Calu3 (cell line): ENCODE results near the gene CTSW. TPM values are rescaled to one million over a fixed set of nuclear protein-coding genes. Genes with fewer than 3 reads are reported as not detected.

ENCODE experiments used
- BruUV-seq: library from RNA; stranded (reverse); fragments of 400-500 nt; replicated peaks from 2 replicates; lab custom pipeline; 2021; lab: Mats Ljungman, UMichigan
- CTCF ChIA-PET: fragments of 300-600 bp; sonication (Branson Sonifier 250); formaldehyde crosslinking; loops from one replicate; lab custom pipeline; 2022; ENCODE audit warnings: antibody characterized with exemption; lab: Charles Lee
- DNase-seq: peaks from one replicate; pipeline ENCODE4 v3.0.0; 2022
- H3K27ac Mint-ChIP-seq: one replicate; pipeline ENCODE4 v1.8.0; 2022; ENCODE audit warnings: mixed read lengths; ENCODE audit not compliant: unreplicated experiment
- H3K27me3 Mint-ChIP-seq: one replicate; pipeline ENCODE4 v1.8.0; 2022; ENCODE audit warnings: mixed read lengths; ENCODE audit not compliant: unreplicated experiment
- H3K36me3 Mint-ChIP-seq: one replicate; pipeline ENCODE4 v1.8.0; 2022; ENCODE audit warnings: mild to moderate bottlenecking, moderate library complexity, mixed read lengths; ENCODE audit not compliant: insufficient read depth, unreplicated experiment
- H3K4me1 Mint-ChIP-seq: one replicate; pipeline ENCODE4 v1.8.0; 2022; ENCODE audit warnings: mild to moderate bottlenecking, low read depth, mixed read lengths; ENCODE audit not compliant: unreplicated experiment
- H3K4me3 Mint-ChIP-seq: one replicate; pipeline ENCODE4 v1.8.0; 2022; ENCODE audit warnings: mild to moderate bottlenecking, low read depth, moderate library complexity, mixed read lengths; ENCODE audit not compliant: unreplicated experiment
- H3K9me3 Mint-ChIP-seq: one replicate; pipeline ENCODE4 v1.8.0; 2022; ENCODE audit warnings: low read depth, mixed read lengths; ENCODE audit not compliant: unreplicated experiment
- CTCF ChIP-seq: fragments of 200-600 bp; IDR thresholded peaks from one replicate; pipeline ENCODE4 v1.8.0; 2022; ENCODE audit warnings: antibody characterized with exemption; ENCODE audit not compliant: unreplicated experiment
- intact Hi-C: fragments of 100-400 bp; cut with micrococcal nuclease; formaldehyde crosslinking; loops from one replicate; pipeline ENCODE4 v1.10.0; 2022; ENCODE audit not compliant: unreplicated experiment
- total RNA-seq: library from RNA; stranded (reverse); gene quantifications from 2 replicates; pipeline ENCODE4 v1.2.3, GENCODE V29; 2022

The CTSW gene
- total RNA-seq, 1 experiment from 2014 or later: not detected

- no peak for TF ChIP-seq CTCF
- CTCF ChIA-PET: interaction anchor here (0.6 to 3.3 kb wide), 6 partner anchors 13 to 176 kb away, joined by 3 to 37 read pairs (median 10); partner anchors contain the start of genes CFL1, FOSL1, KAT5 and MUS81
- intact Hi-C loops: loop anchor here (10.0 kb wide), 1 partner anchor 98 kb away; no protein-coding TSS in a partner anchor
- Mint-ChIP-seq H3K27me3 (no peaks in the 10 kb centered on the region), H3K36me3 (peaks cover 76% of the 10 kb centered on the region), H3K4me1 (peaks cover 39% of the 10 kb centered on the region), H3K27ac (peak overlapping the region; percentile 92), H3K9me3 (no peaks in the 10 kb centered on the region), H3K4me3 (peak overlapping the region; percentile 83)
- no TSS peak for BruUV-seq
- no peak for DNase-seq
Observed at GRCh38 chr11:65886826-65887722, 7.4 kb downstream of the CTSW start.

GRCh38 chr11:65887723-65888162 lies 8.1 kb downstream of the CTSW start:
- DNase-seq: peak; percentile 32
- intact Hi-C loops: loop anchor here (10.0 kb wide), 1 partner anchor 97 kb away; no protein-coding TSS in a partner anchor
- Mint-ChIP-seq H3K27ac (peak overlapping the region; percentile 92), H3K4me1 (peaks cover 45% of the 10 kb centered on the region), H3K27me3 (no peaks in the 10 kb centered on the region), H3K36me3 (peaks cover 79% of the 10 kb centered on the region), H3K4me3 (peak overlapping the region; percentile 83), H3K9me3 (no peaks in the 10 kb centered on the region)
- BruUV-seq: TSS peak; percentile 12
- CTCF ChIA-PET: interaction anchor here (0.6 to 3.3 kb wide), 26 partner anchors 9 to 304 kb away, joined by 3 to 37 read pairs (median 5); partner anchors contain the start of genes BANF1, CFL1, FOSL1 and KAT5
- TF ChIP-seq CTCF: no peak

GRCh38 chr11:65888163-65888814 lies 8.7 kb downstream of the CTSW start, which contains the start of gene FIBP:
TSS of gene FIBP (minus strand) at chr11:65888471. CDS start at chr11:65888418, 53 bp downstream.
- peak within 1 kb of the TSS; percentile 92 for H3K27ac Mint-ChIP-seq
- peaks cover 48% of the 10 kb centered on the region for H3K4me1 Mint-ChIP-seq
- H3K36me3 Mint-ChIP-seq: peaks cover 84% of the 10 kb centered on the region
- no TSS peak for BruUV-seq
- no peaks in the 10 kb centered on the region for H3K27me3 Mint-ChIP-seq
- no peaks in the 10 kb centered on the region for H3K9me3 Mint-ChIP-seq
- peak within 1 kb of the TSS; percentile 83 for H3K4me3 Mint-ChIP-seq
- CTCF ChIA-PET: interaction anchor here (0.6 to 3.3 kb wide), 29 partner anchors 9 to 305 kb away, joined by 3 to 37 read pairs (median 4); partner anchors contain the start of genes BANF1, CFL1, FOSL1 and KAT5
- peak; percentile 90 for TF ChIP-seq CTCF
- peak; percentile 96 for DNase-seq
- intact Hi-C loops: loop anchor here (10.0 kb wide), 1 partner anchor 97 kb away; no protein-coding TSS in a partner anchor
